ENCODE results near the gene EGF.

Gene EGF
- long read RNA-seq, result 0 reads

DNA sequence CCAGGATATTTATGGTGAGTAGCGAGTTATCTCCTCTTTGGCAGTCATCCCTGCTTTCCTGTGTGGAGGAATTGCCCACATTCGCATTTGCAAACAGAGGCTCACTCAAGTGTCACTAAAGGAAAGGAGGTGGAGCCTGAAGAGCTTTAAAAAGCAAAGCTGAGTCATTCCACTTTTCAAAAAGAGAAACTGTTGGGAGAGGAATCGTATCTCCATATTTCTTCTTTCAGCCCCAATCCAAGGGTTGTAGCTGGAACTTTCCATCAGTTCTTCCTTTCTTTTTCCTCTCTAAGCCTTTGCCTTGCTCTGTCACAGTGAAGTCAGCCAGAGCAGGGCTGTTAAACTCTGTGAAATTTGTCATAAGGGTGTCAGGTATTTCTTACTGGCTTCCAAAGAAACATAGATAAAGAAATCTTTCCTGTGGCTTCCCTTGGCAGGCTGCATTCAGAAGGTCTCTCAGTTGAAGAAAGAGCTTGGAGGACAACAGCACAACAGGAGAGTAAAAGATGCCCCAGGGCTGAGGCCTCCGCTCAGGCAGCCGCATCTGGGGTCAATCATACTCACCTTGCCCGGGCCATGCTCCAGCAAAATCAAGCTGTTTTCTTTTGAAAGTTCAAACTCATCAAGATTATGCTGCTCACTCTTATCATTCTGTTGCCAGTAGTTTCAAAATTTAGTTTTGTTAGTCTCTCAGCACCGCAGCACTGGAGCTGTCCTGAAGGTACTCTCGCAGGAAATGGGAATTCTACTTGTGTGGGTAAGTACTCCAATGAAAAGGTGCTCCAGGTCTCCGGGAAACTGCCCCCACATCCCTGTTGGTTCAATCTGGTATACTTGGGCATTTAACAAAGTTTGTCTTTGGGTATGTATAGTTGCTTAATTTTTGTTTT is at the start of gene EGF:
Gene EGF, plus strand, starts transcription at position 178 of the 890 bp plus-strand sequence. Its CDS starts 453 bp downstream, at position 631.
- no peak for TF ChIP-seq CTCF (IDR thresholded peaks at IDR 0.05; ENCODE audit: insufficient read depth, low read length)
- TF ChIP-seq GABPA (IDR thresholded peaks at IDR 0.05; ENCODE audit: low read depth), result no peak
- no peak for TF ChIP-seq POLR2AphosphoS5 (IDR thresholded peaks at IDR 0.05; ENCODE audit: low read depth)
- TF ChIP-seq SPI1 (IDR thresholded peaks at IDR 0.05; ENCODE audit: borderline replicate concordance, low read depth), result no peak
- TF ChIP-seq REST (IDR thresholded peaks at IDR 0.05; ENCODE audit: insufficient replicate concordance, low read depth), result no peak
- Histone ChIP-seq H3K4me3 (replicated peaks; ENCODE audit: insufficient read depth, low read length) (no peak within 1 kb of the TSS), H3K27ac (replicated peaks) (no peak within 1 kb of the TSS), H3K27me3 (ENCODE audit: insufficient read depth, poor library complexity, severe bottlenecking) (no peaks in the 10 kb centered on the region)
- no peak for DNase-seq (ENCODE audit: low read depth in 1 of 2, low spot score in 1 of 2)

- H3K27ac ChIP-seq (replicated peaks), result no peak overlapping the region
- H3K27me3 ChIP-seq (ENCODE audit: insufficient read depth, poor library complexity, severe bottlenecking), result no peaks in the 10 kb centered on the region
- H3K4me3 ChIP-seq (replicated peaks; ENCODE audit: insufficient read depth, low read length), result no peak overlapping the region
- TF ChIP-seq REST (IDR thresholded peaks at IDR 0.05; ENCODE audit: insufficient replicate concordance, low read depth) (no peak), GABPA (IDR thresholded peaks at IDR 0.05; ENCODE audit: low read depth) (no peak), SPI1 (IDR thresholded peaks at IDR 0.05; ENCODE audit: borderline replicate concordance, low read depth) (no peak), CTCF (IDR thresholded peaks at IDR 0.05; ENCODE audit: insufficient read depth, low read length) (no peak), POLR2AphosphoS5 (IDR thresholded peaks at IDR 0.05; ENCODE audit: low read depth) (no peak)
- DNase-seq (ENCODE audit: low read depth in 1 of 2, low spot score in 1 of 2), result no peak
Observed at GRCh38 chr4:109864134-109864533, 48.5 kb upstream of the EGF start.

DNA sequence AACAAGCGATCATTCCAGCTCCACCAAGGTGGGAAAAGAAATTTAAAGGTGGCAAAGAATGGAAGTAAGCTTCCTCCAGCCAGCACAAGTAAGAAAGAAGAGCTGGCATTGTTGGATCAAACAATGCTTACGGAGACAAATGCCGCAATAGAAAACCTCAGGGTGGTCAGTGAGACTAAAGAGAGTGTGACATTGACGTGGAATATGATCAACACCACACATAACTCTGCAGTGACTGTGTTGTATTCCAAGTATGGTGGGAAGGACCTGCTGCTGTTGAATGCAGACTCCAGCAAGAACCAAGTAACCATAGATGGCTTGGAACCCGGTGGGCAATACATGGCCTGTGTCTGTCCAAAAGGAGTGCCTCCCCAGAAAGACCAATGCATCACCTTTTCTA is 42.6 kb upstream of the EGF start:
- Histone ChIP-seq H3K27me3 (ENCODE audit: insufficient read depth, poor library complexity, severe bottlenecking) (no peaks in the 10 kb centered on the region), H3K27ac (replicated peaks) (no peak overlapping the region), H3K4me3 (replicated peaks; ENCODE audit: insufficient read depth, low read length) (no peak overlapping the region)
- TF ChIP-seq CTCF (IDR thresholded peaks at IDR 0.05; ENCODE audit: insufficient read depth, low read length), result no peak
- TF ChIP-seq GABPA (IDR thresholded peaks at IDR 0.05; ENCODE audit: low read depth), result no peak
- TF ChIP-seq SPI1 (IDR thresholded peaks at IDR 0.05; ENCODE audit: borderline replicate concordance, low read depth), result no peak
- no peak for TF ChIP-seq POLR2AphosphoS5 (IDR thresholded peaks at IDR 0.05; ENCODE audit: low read depth)
- TF ChIP-seq REST (IDR thresholded peaks at IDR 0.05; ENCODE audit: insufficient replicate concordance, low read depth), result no peak
- no peak for DNase-seq (ENCODE audit: low read depth in 1 of 2, low spot score in 1 of 2)

Measured in HL-60 (cell line).